A673 (cell line): ENCODE results near the gene IGLL5. TPM values are rescaled to one million over a fixed set of nuclear protein-coding genes. Genes with fewer than 3 reads are reported as not detected.

Experiments
- BruUV-seq: library from RNA; stranded (reverse); fragments of 400-500 nt; replicated peaks from 2 replicates; lab custom pipeline; 2021; lab: Mats Ljungman, UMichigan
- CTCF ChIA-PET: fragments of 300-600 bp; sonication (Branson Sonifier 250); formaldehyde crosslinking; loops from one replicate; lab custom pipeline; 2022; ENCODE audit warnings: antibody characterized with exemption; lab: Charles Lee
- POLR2A ChIA-PET: fragments of 300-600 bp; sonication (Branson Sonifier 250); formaldehyde crosslinking; loops from one replicate; lab custom pipeline; 2022; ENCODE audit warnings: antibody characterized with exemption; ENCODE audit not compliant: low non-redundant PET; lab: Charles Lee
- DNase-seq: peaks from one replicate; pipeline ENCODE4 v3.0.0-alpha.2; 2015; ENCODE audit warnings: low spot score
- H3K27ac ChIP-seq: fragments of 200-600 bp; sonication (generic); 2 replicates; pipeline ENCODE4 v1.5.1; 2016; ENCODE audit warnings: mixed run types, low read depth, mild to moderate bottlenecking, mixed read lengths, antibody characterized with exemption, low read length; ENCODE audit not compliant: poor library complexity, severe bottlenecking
- H3K27me3 ChIP-seq: fragments of 200-600 bp; sonication (generic); replicated peaks from 2 replicates; pipeline ENCODE4 v1.6.1; 2017; ENCODE audit warnings: mixed run types, low read depth, mild to moderate bottlenecking, mixed read lengths, antibody characterized with exemption, low read length; ENCODE audit not compliant: insufficient read depth, poor library complexity
- H3K36me3 ChIP-seq: fragments of 200-600 bp; sonication (generic); 2 replicates; pipeline ENCODE4 v1.6.1; 2016; ENCODE audit warnings: mixed run types, mild to moderate bottlenecking, mixed read lengths, antibody characterized with exemption, low read length; ENCODE audit not compliant: insufficient read depth, poor library complexity, severe bottlenecking
- H3K4me1 ChIP-seq: fragments of 200-600 bp; sonication (generic); 2 replicates; pipeline ENCODE4 v1.6.1; 2017; ENCODE audit warnings: mixed run types, mild to moderate bottlenecking, mixed read lengths, antibody characterized with exemption, low read length; ENCODE audit not compliant: insufficient read depth, poor library complexity, severe bottlenecking
- H3K4me3 ChIP-seq: fragments of 200-600 bp; sonication (generic); 2 replicates; pipeline ENCODE4 v1.5.1; 2016; ENCODE audit warnings: low read depth, mixed run types, mild to moderate bottlenecking, mixed read lengths, low read length; ENCODE audit not compliant: poor library complexity, severe bottlenecking
- H3K9me3 ChIP-seq: fragments of 200-600 bp; sonication (generic); 2 replicates; pipeline ENCODE4 v1.6.1; 2016; ENCODE audit warnings: mixed run types, low read depth, mild to moderate bottlenecking, mixed read lengths, antibody characterized with exemption, low read length; ENCODE audit not compliant: poor library complexity, severe bottlenecking
- CTCF ChIP-seq: fragments of 300-800, 200-600 bp; sonication (generic); conservative IDR thresholded peaks from 2 replicates; pipeline ENCODE4 v1.5.1; 2017; ENCODE audit warnings: low read depth, mild to moderate bottlenecking, antibody characterized with exemption, low read length, moderate library complexity, mixed read lengths
- EZH2 ChIP-seq: fragments of 200-600 bp; sonication (generic); IDR thresholded peaks from 2 replicates; pipeline ENCODE4 v1.6.1; 2017; ENCODE audit warnings: borderline replicate concordance, low read depth, mild to moderate bottlenecking, mixed read lengths, antibody characterized with exemption, low read length; ENCODE audit not compliant: poor library complexity, severe bottlenecking
- intact Hi-C: fragments of 100-400 bp; cut with micrococcal nuclease; formaldehyde crosslinking; loops from one replicate; pipeline ENCODE4 v1.10.0; 2022; ENCODE audit not compliant: unreplicated experiment
- total RNA-seq: library from RNA; stranded (reverse); gene quantifications from 2 replicates; pipeline ENCODE4 v1.2.3, GENCODE V29; 2021

Gene IGLL5
- total RNA-seq, 1 experiment from 2014 or later, result not detected

GRCh38 chr22:22933100-22933806 lies 45.6 kb downstream of the IGLL5 start:
- H3K27me3 ChIP-seq, result no peaks in the 10 kb centered on the region
- no peak for TF ChIP-seq EZH2
- no peak for TF ChIP-seq CTCF
- intact Hi-C loops, result no loop called here
- no peaks in the 10 kb centered on the region for H3K4me1 ChIP-seq
- CTCF ChIA-PET, result interaction anchor here (1.1 kb wide), 1 partner anchor 9 kb away, joined by 3 read pairs; no protein-coding TSS in a partner anchor
- H3K36me3 ChIP-seq, result no peaks in the 10 kb centered on the region
- DNase-seq, result no peak
- H3K27ac ChIP-seq, result no peak overlapping the region
- no TSS peak for BruUV-seq
- no peak overlapping the region for H3K4me3 ChIP-seq
- no peaks in the 10 kb centered on the region for H3K9me3 ChIP-seq
- POLR2A ChIA-PET, result no interaction called here

- no peak for DNase-seq
- no peaks in the 10 kb centered on the region for H3K4me1 ChIP-seq
- ChIA-PET POLR2A (no interaction called here), CTCF (no interaction called here)
- TF ChIP-seq CTCF, result no peak
- no peak for TF ChIP-seq EZH2
- intact Hi-C loops, result no loop called here
- no TSS peak for BruUV-seq
- no peaks in the 10 kb centered on the region for H3K36me3 ChIP-seq
- H3K27ac ChIP-seq, result no peak overlapping the region
- no peaks in the 10 kb centered on the region for H3K27me3 ChIP-seq
- no peak overlapping the region for H3K4me3 ChIP-seq
- H3K9me3 ChIP-seq, result no peaks in the 10 kb centered on the region
Measured at GRCh38 chr22:22933807-22934542, 46.4 kb downstream of the IGLL5 start.

- ChIA-PET POLR2A (no interaction called here), CTCF (no interaction called here)
- DNase-seq, result no peak
- Histone ChIP-seq H3K36me3 (no peaks in the 10 kb centered on the region), H3K4me3 (no peak overlapping the region), H3K27me3 (no peaks in the 10 kb centered on the region), H3K27ac (no peak overlapping the region), H3K9me3 (no peaks in the 10 kb centered on the region), H3K4me1 (no peaks in the 10 kb centered on the region)
- intact Hi-C loops, result no loop called here
- TF ChIP-seq EZH2 (no peak), CTCF (no peak)
- no TSS peak for BruUV-seq
Measured at GRCh38 chr22:22934543-22935055, 47.0 kb downstream of the IGLL5 start.
